ENCODE measurements around the gene PEX6.

PEX6 gene

GRCh38 chr6:42971746-42972327 lies 7.1 kb downstream of the PEX6 start:
- H4K20me1 ChIP-seq (ENCODE audit: insufficient read depth, low read length) = no peaks in the 10 kb centered on the region
- no peak overlapping the region for H3K27ac ChIP-seq (ENCODE audit: low read length)
- no peaks in the 10 kb centered on the region for H3K9me3 ChIP-seq (replicated peaks; ENCODE audit: insufficient read depth, low read length)
- no peaks in the 10 kb centered on the region for H3K36me3 ChIP-seq (replicated peaks; ENCODE audit: insufficient read depth, low read length)
- H2AFZ ChIP-seq (ENCODE audit: low read length) = no peak overlapping the region
- no peaks in the 10 kb centered on the region for H3K27me3 ChIP-seq (replicated peaks; ENCODE audit: insufficient read depth, low read length)
- no peak overlapping the region for H3K4me2 ChIP-seq (ENCODE audit: low read depth, low read length)
- H3K4me3 ChIP-seq (ENCODE audit: low read length) = no peak overlapping the region
- no peaks in the 10 kb centered on the region for H3K4me1 ChIP-seq (ENCODE audit: low read length)
- H3K9ac ChIP-seq (ENCODE audit: low read length) = no peak overlapping the region
- no peak for DNase-seq
- H3K79me2 ChIP-seq (ENCODE audit: low read length) = 0 out of 2 replicates have a peak, but pooled peaks cover 2% of the 10 kb centered on the region
- TF ChIP-seq EZH2 (optimal IDR thresholded peaks at IDR 0.05; ENCODE audit: low read depth, low read length) (no peak), EZH2phosphoT487 (IDR thresholded peaks at IDR 0.05; ENCODE audit: low read length) (no peak)
- TF ChIP-seq, protein P1, sequence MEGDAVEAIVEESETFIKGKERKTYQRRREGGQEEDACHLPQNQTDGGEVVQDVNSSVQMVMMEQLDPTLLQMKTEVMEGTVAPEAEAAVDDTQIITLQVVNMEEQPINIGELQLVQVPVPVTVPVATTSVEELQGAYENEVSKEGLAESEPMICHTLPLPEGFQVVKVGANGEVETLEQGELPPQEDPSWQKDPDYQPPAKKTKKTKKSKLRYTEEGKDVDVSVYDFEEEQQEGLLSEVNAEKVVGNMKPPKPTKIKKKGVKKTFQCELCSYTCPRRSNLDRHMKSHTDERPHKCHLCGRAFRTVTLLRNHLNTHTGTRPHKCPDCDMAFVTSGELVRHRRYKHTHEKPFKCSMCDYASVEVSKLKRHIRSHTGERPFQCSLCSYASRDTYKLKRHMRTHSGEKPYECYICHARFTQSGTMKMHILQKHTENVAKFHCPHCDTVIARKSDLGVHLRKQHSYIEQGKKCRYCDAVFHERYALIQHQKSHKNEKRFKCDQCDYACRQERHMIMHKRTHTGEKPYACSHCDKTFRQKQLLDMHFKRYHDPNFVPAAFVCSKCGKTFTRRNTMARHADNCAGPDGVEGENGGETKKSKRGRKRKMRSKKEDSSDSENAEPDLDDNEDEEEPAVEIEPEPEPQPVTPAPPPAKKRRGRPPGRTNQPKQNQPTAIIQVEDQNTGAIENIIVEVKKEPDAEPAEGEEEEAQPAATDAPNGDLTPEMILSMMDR (IDR thresholded peaks at IDR 0.05; ENCODE audit: low read length) = no peak
- H3K9me2 ChIP-seq (replicated peaks; ENCODE audit: insufficient read depth, low read length) = no peaks in the 10 kb centered on the region
- no peaks in the 10 kb centered on the region for H3F3A ChIP-seq (ENCODE audit: insufficient read depth, low read length)

GRCh38 chr6:42970871-42971612 lies 7.9 kb downstream of the PEX6 start:
- no peaks in the 10 kb centered on the region for H3K27me3 ChIP-seq (replicated peaks; ENCODE audit: insufficient read depth, low read length)
- H4K20me1 ChIP-seq (ENCODE audit: insufficient read depth, low read length) = no peaks in the 10 kb centered on the region
- H2AFZ ChIP-seq (ENCODE audit: low read length) = no peak overlapping the region
- H3K4me2 ChIP-seq (ENCODE audit: low read depth, low read length) = no peak overlapping the region
- H3K79me2 ChIP-seq (ENCODE audit: low read length) = no peaks in the 10 kb centered on the region
- H3K9ac ChIP-seq (ENCODE audit: low read length) = no peak overlapping the region
- H3K9me2 ChIP-seq (replicated peaks; ENCODE audit: insufficient read depth, low read length) = no peaks in the 10 kb centered on the region
- H3K9me3 ChIP-seq (replicated peaks; ENCODE audit: insufficient read depth, low read length) = no peaks in the 10 kb centered on the region
- H3K27ac ChIP-seq (ENCODE audit: low read length) = no peak overlapping the region
- no peak overlapping the region for H3K4me3 ChIP-seq (ENCODE audit: low read length)
- TF ChIP-seq, protein P1 (IDR thresholded peaks at IDR 0.05; ENCODE audit: low read length) = no peak
- TF ChIP-seq EZH2 (optimal IDR thresholded peaks at IDR 0.05; ENCODE audit: low read depth, low read length) = no peak
- no peak for TF ChIP-seq EZH2phosphoT487 (IDR thresholded peaks at IDR 0.05; ENCODE audit: low read length)
- H3K4me1 ChIP-seq (ENCODE audit: low read length) = no peaks in the 10 kb centered on the region
- no peak for DNase-seq
- H3F3A ChIP-seq (ENCODE audit: insufficient read depth, low read length) = no peaks in the 10 kb centered on the region
- H3K36me3 ChIP-seq (replicated peaks; ENCODE audit: insufficient read depth, low read length) = no peaks in the 10 kb centered on the region

GRCh38 chr6:42969934-42970333 lies 9.0 kb downstream of the PEX6 start:
- Histone ChIP-seq H4K20me1 (ENCODE audit: insufficient read depth, low read length) (no peaks in the 10 kb centered on the region), H3K4me3 (ENCODE audit: low read length) (no peak overlapping the region), H3K79me2 (ENCODE audit: low read length) (no peaks in the 10 kb centered on the region), H3K4me1 (ENCODE audit: low read length) (no peaks in the 10 kb centered on the region), H3K4me2 (ENCODE audit: low read depth, low read length) (no peak overlapping the region), H3K9me3 (replicated peaks; ENCODE audit: insufficient read depth, low read length) (no peaks in the 10 kb centered on the region), H3K9ac (ENCODE audit: low read length) (no peak overlapping the region), H2AFZ (ENCODE audit: low read length) (no peak overlapping the region), H3K36me3 (replicated peaks; ENCODE audit: insufficient read depth, low read length) (no peaks in the 10 kb centered on the region), H3K27me3 (replicated peaks; ENCODE audit: insufficient read depth, low read length) (no peaks in the 10 kb centered on the region), H3K27ac (ENCODE audit: low read length) (no peak overlapping the region), H3F3A (ENCODE audit: insufficient read depth, low read length) (no peaks in the 10 kb centered on the region), H3K9me2 (replicated peaks; ENCODE audit: insufficient read depth, low read length) (no peaks in the 10 kb centered on the region)
- TF ChIP-seq EZH2phosphoT487 (IDR thresholded peaks at IDR 0.05; ENCODE audit: low read length) (no peak), EZH2 (optimal IDR thresholded peaks at IDR 0.05; ENCODE audit: low read depth, low read length) (no peak)
- TF ChIP-seq, protein P1 (IDR thresholded peaks at IDR 0.05; ENCODE audit: low read length) = no peak
- DNase-seq = no peak

All from MM.1S (cell line).